H1 (cell line): ENCODE measurements around the gene PTDSS2. TPM values are rescaled to one million over a fixed set of nuclear protein-coding genes. Genes with fewer than 3 reads are reported as not detected.

ENCODE experiments used
- CTCF ChIA-PET: fragments of 300-600 bp; sonication (Branson Sonifier 250); formaldehyde crosslinking; loops from one replicate; lab custom pipeline; 2021; ENCODE audit not compliant: partially characterized antibody; lab: Charles Lee
- POLR2A ChIA-PET: fragments of 300-600 bp; sonication (Branson Sonifier 250); formaldehyde crosslinking; loops from one replicate; lab custom pipeline; 2021; ENCODE audit warnings: inconsistent platforms; ENCODE audit not compliant: partially characterized antibody; lab: Charles Lee
- DNase-seq, 2 experiments: peaks; one replicate each; pipeline versions ENCODE4 v3.0.0 to v3.0.0-alpha.2; 2010 to 2022; ENCODE audit warnings: low spot score in 2 of 2, low read depth in 1 of 2, mixed read lengths in 1 of 2
- FAIRE-seq: peaks from 2 replicates; lab custom pipeline; 2011; peaks lifted over from hg19 to GRCh38; lab: Jason Lieb, UNC
- H2AFZ ChIP-seq: 2 replicates; pipeline ENCODE4 v1.8.1; 2012; ENCODE audit warnings: low read length, inconsistent platforms
- H2AK5ac ChIP-seq: 2 replicates; pipeline ENCODE4 v1.6.1; 2013; ENCODE audit warnings: low read depth, low read length
- H2BK120ac ChIP-seq: replicated peaks from 2 replicates; pipeline ENCODE3; 2013; ENCODE audit warnings: low read depth, low read length, inconsistent platforms
- H2BK12ac ChIP-seq: 2 replicates; pipeline ENCODE4 v1.6.1; 2013; ENCODE audit warnings: low read depth, low read length
- H2BK15ac ChIP-seq: 2 replicates; pipeline ENCODE4 v1.6.1; 2013; ENCODE audit warnings: low read length
- H2BK20ac ChIP-seq: 2 replicates; pipeline ENCODE4 v1.6.1; 2013; ENCODE audit warnings: low read length
- H2BK5ac ChIP-seq: 2 replicates; pipeline ENCODE4 v1.6.1; 2013; ENCODE audit warnings: low read depth, low read length
- H3K14ac ChIP-seq: 2 replicates; pipeline ENCODE4 v1.6.1; 2013; ENCODE audit warnings: inconsistent platforms; ENCODE audit not compliant: insufficient read length
- H3K18ac ChIP-seq: 2 replicates; pipeline ENCODE4 v1.6.1; 2013; ENCODE audit warnings: low read length; ENCODE audit errors: extremely low read depth
- H3K23ac ChIP-seq: 2 replicates; pipeline ENCODE4 v1.6.1; 2013; ENCODE audit warnings: inconsistent platforms; ENCODE audit not compliant: insufficient read length
- H3K23me2 ChIP-seq: 2 replicates; pipeline ENCODE4 v1.6.1; 2013; ENCODE audit warnings: low read depth, low read length
- H3K27ac ChIP-seq: 2 replicates; pipeline ENCODE4 v1.6.1; 2011; ENCODE audit warnings: low read depth, low read length, inconsistent platforms
- H3K27me3 ChIP-seq, 4 experiments: replicated peaks in 1 of 4; 1 replicate in 1 of 4; 2 replicates in 3 of 4; pipeline versions ENCODE4 v1.6.1 to v1.8.1; 2011 to 2013; ENCODE audit warnings: low read length in 3 of 4, mild to moderate bottlenecking in 3 of 4, inconsistent platforms in 2 of 4, mixed read lengths in 2 of 4, moderate library complexity in 1 of 4; ENCODE audit not compliant: control insufficient read depth in 3 of 4, insufficient read depth in 3 of 4; ENCODE audit errors: extremely low read depth in 1 of 4
- H3K36me3 ChIP-seq, 4 experiments: 2 replicates each; pipeline versions ENCODE4 v1.6.1 to v1.8.1; 2011 to 2013; ENCODE audit warnings: mild to moderate bottlenecking in 4 of 4, low read length in 3 of 4, moderate library complexity in 2 of 4, control low read depth in 1 of 4, inconsistent platforms in 1 of 4; ENCODE audit not compliant: insufficient read depth in 4 of 4, control insufficient read depth in 2 of 4
- H3K4ac ChIP-seq: replicated peaks from 2 replicates; pipeline ENCODE3; 2013; ENCODE audit warnings: low read length, low read depth, mixed read lengths, inconsistent platforms; ENCODE audit not compliant: insufficient read length
- H3K4me1 ChIP-seq, 4 experiments: replicated peaks in 1 of 4; 1 replicate in 1 of 4; 2 replicates in 3 of 4; pipeline versions ENCODE4 v1.6.1 to v1.8.1; 2011 to 2013; ENCODE audit warnings: low read length in 3 of 4, inconsistent platforms in 2 of 4, mixed read lengths in 1 of 4; ENCODE audit not compliant: insufficient read depth in 4 of 4, control insufficient read depth in 3 of 4
- H3K4me2 ChIP-seq, 2 experiments: 2 replicates each; pipeline versions ENCODE4 v1.6.1 to v1.8.1; 2011 to 2013; ENCODE audit warnings: low read depth in 2 of 2, low read length in 2 of 2, control low read depth in 1 of 2, inconsistent platforms in 1 of 2, mild to moderate bottlenecking in 1 of 2; ENCODE audit not compliant: insufficient read depth in 1 of 2
- H3K4me3 ChIP-seq, 4 experiments: fragments of 200-600, 300-600 bp in 1 of 4; sonication (generic), shearing (Covaris generic), sonication (Bioruptor Twin) in 1 of 4; 2 replicates each; pipeline versions ENCODE4 v1.5.1 to v1.8.1; 2011 to 2016; ENCODE audit warnings: low read length in 4 of 4, low read depth in 3 of 4, control low read depth in 2 of 4, inconsistent platforms in 2 of 4, mild to moderate bottlenecking in 2 of 4, mixed read lengths in 1 of 4, moderate library complexity in 1 of 4; ENCODE audit not compliant: insufficient read depth in 2 of 4; ENCODE audit errors: extremely low read depth in 1 of 4
- H3K56ac ChIP-seq: replicated peaks from 2 replicates; pipeline ENCODE3; 2013; ENCODE audit warnings: low read depth, mild to moderate bottlenecking, mixed read lengths, low read length, inconsistent platforms; ENCODE audit not compliant: insufficient read length
- H3K79me1 ChIP-seq: 2 replicates; pipeline ENCODE4 v1.6.1; 2013; ENCODE audit warnings: low read depth, low read length, control low read depth
- H3K79me2 ChIP-seq, 2 experiments: 2 replicates each; pipeline versions ENCODE4 v1.6.1 to v1.8.1; 2012 to 2013; ENCODE audit warnings: low read length in 2 of 2, mild to moderate bottlenecking in 2 of 2, inconsistent platforms in 1 of 2; ENCODE audit not compliant: insufficient read depth in 2 of 2, control insufficient read depth in 1 of 2
- H3K9ac ChIP-seq, 4 experiments: replicated peaks in 1 of 4; 1 replicate in 1 of 4; 2 replicates in 3 of 4; pipeline versions ENCODE4 v1.6.1 to v1.8.1; 2011 to 2013; ENCODE audit warnings: low read depth in 3 of 4, low read length in 3 of 4, control low read depth in 2 of 4, mild to moderate bottlenecking in 2 of 4, moderate library complexity in 2 of 4, inconsistent platforms in 1 of 4; ENCODE audit errors: extremely low read depth in 1 of 4
- H3K9me3 ChIP-seq, 2 experiments: 2 replicates each; pipeline versions ENCODE4 v1.6.1 to v1.8.1; 2012 to 2013; ENCODE audit warnings: mild to moderate bottlenecking in 2 of 2, moderate library complexity in 2 of 2, control low read depth in 1 of 2, inconsistent platforms in 1 of 2, low read depth in 1 of 2, low read length in 1 of 2, mixed read lengths in 1 of 2; ENCODE audit not compliant: insufficient read depth in 2 of 2
- H4K20me1 ChIP-seq, 2 experiments: replicated peaks in 1 of 2; 2 replicates each; pipeline versions ENCODE3 to v1.8.1; 2011 to 2013; ENCODE audit warnings: inconsistent platforms in 2 of 2, low read length in 2 of 2, mild to moderate bottlenecking in 1 of 2; ENCODE audit not compliant: insufficient read depth in 2 of 2, control insufficient read depth in 1 of 2
- H4K5ac ChIP-seq: 2 replicates; pipeline ENCODE4 v1.6.1; 2013; ENCODE audit warnings: low read length, low read depth, mixed read lengths, inconsistent platforms; ENCODE audit not compliant: insufficient read length
- H4K8ac ChIP-seq: 2 replicates; pipeline ENCODE4 v1.8.0; 2013; ENCODE audit warnings: mild to moderate bottlenecking, moderate library complexity, low read length, inconsistent platforms; ENCODE audit not compliant: insufficient read depth; ENCODE audit errors: extremely low read depth
- H4K91ac ChIP-seq: replicated peaks from 2 replicates; pipeline ENCODE3; 2013; ENCODE audit warnings: low read length, mixed read lengths, inconsistent platforms; ENCODE audit not compliant: insufficient read length
- CEBPB ChIP-seq: IDR thresholded peaks from 2 replicates; pipeline ENCODE4 v1.6.1; 2012; ENCODE audit warnings: low read depth, low read length
- EP300 ChIP-seq, 2 experiments: IDR thresholded peaks; 1 replicate in 1 of 2; 2 replicates in 1 of 2; pipeline ENCODE4 v1.6.1; 2011 to 2012; ENCODE audit warnings: low read depth in 2 of 2, low read length in 2 of 2, mild to moderate bottlenecking in 2 of 2, borderline replicate concordance in 1 of 2, inconsistent platforms in 1 of 2, moderate library complexity in 1 of 2
- NRF1 ChIP-seq: IDR thresholded peaks from 2 replicates; pipeline ENCODE4 v1.6.1; 2011; ENCODE audit warnings: mild to moderate bottlenecking, low read depth, low read length, improper control_type of control experiment
- RXRA ChIP-seq: IDR thresholded peaks from 2 replicates; pipeline ENCODE4 v1.6.1; 2011; ENCODE audit warnings: low read depth, mild to moderate bottlenecking, low read length, moderate library complexity; ENCODE audit not compliant: insufficient read depth
- SP4 ChIP-seq: IDR thresholded peaks from 2 replicates; pipeline ENCODE4 v1.6.1; 2012; ENCODE audit warnings: low read length, inconsistent platforms
- SUZ12 ChIP-seq: fragments of 200-600 bp; sonication (generic); IDR thresholded peaks from 2 replicates; pipeline ENCODE4 v1.6.1; 2012; ENCODE audit warnings: mild to moderate bottlenecking, inconsistent platforms, low read length, moderate library complexity, mixed read lengths
- TBP ChIP-seq: IDR thresholded peaks from 2 replicates; pipeline ENCODE4 v1.6.1; 2011; ENCODE audit warnings: low read depth, low read length, improper control_type of control experiment
- WGBS, 2 experiments: shearing (Covaris generic) in 1 of 2; methylation state at CpG; one replicate each; pipeline versions ENCODE4 v1.1.6 to v1.1.7; 2013 to 2015; ENCODE audit warnings: low lambda C conversion rate in 2 of 2, mixed read lengths in 2 of 2, inconsistent platforms in 1 of 2, low coverage in 1 of 2, missing lambda C conversion rate in 1 of 2; ENCODE audit not compliant: insufficient replicate concordance in 2 of 2, insufficient coverage in 1 of 2, insufficient read length in 1 of 2; ENCODE audit errors: extremely low coverage in 1 of 2, missing lambda C conversion rate in 1 of 2; 5-methylcytosine and 5-hydroxymethylcytosine counted together
- polyA plus RNA-seq, 7 experiments: library from polyadenylated mRNA; depleted of rRNA in 3 of 7; stranded (reverse) in 5 of 7; unstranded in 2 of 7; fragments of >200 nt in 5 of 7; fragments of 200-250 nt in 2 of 7; gene quantifications; 1 replicate in 5 of 7; 2 replicates in 1 of 7; 4 replicates in 1 of 7; pipeline versions ENCODE4 v1.2.1 to v1.2.3, GENCODE V29; 2011 to 2013; ENCODE audit warnings: missing spikeins in 2 of 7, mixed read lengths in 2 of 7
- total RNA-seq: library from RNA; stranded (reverse); fragmentation: NEBNext Ultra II Directional; extraction: Animal tissue kit (Norgen Biotek cat#: 25700); gene quantifications from 2 replicates; pipeline ENCODE4 v1.2.1, GENCODE V29; 2021
- TF ChIP-seq, protein P1 (sequence below): IDR thresholded peaks from 2 replicates; pipeline ENCODE4 v1.6.1; 2012; ENCODE audit warnings: low read length, inconsistent platforms
- TF ChIP-seq, protein P2 (sequence below): IDR thresholded peaks from 2 replicates; pipeline ENCODE4 v1.6.1; 2011; ENCODE audit warnings: low read depth, mild to moderate bottlenecking, low read length; ENCODE audit not compliant: insufficient read depth

Gene PTDSS2
- total and polyA plus RNA-seq, 2 of the 8 experiments (the other 6 are each of a cell fraction or from before 2014, with no cell fraction given), result 48.7 to 68.2 TPM

- H2AFZ ChIP-seq, result no peak overlapping the region
- H2BK120ac ChIP-seq, result no peak overlapping the region
- H3K23me2 ChIP-seq, result no peaks in the 10 kb centered on the region
- no peaks in the 10 kb centered on the region for H3K4me1 ChIP-seq
- ChIA-PET CTCF (interaction anchor here (0.6 to 1.3 kb wide), 4 partner anchors 20 to 1125 kb away, joined by 3 to 8 read pairs (median 4); no protein-coding TSS in a partner anchor), POLR2A (interaction anchor here (0.7 to 1.6 kb wide), 10 partner anchors 9 to 94 kb away, joined by 3 read pairs; partner anchors contain the start of gene HRAS)
- H3K27me3 ChIP-seq, result no peaks in the 10 kb centered on the region
- FAIRE-seq (no peak), DNase-seq (no peak)
- H2BK12ac ChIP-seq, result no peak overlapping the region
- WGBS, 2 experiments, result 94% methylated on average over 21 of the region's 24 CpGs; no CpG with 5 or more reads in 1 of the 2 experiments
- no peak overlapping the region for H3K4me3 ChIP-seq
- no peak overlapping the region for H3K27ac ChIP-seq
- no peak overlapping the region for H2BK15ac ChIP-seq
- no peak overlapping the region for H4K5ac ChIP-seq
- no peak overlapping the region for H3K14ac ChIP-seq
- no peak overlapping the region; the same call in 1 of the 2 replicates for H4K8ac ChIP-seq
- no peak overlapping the region for H4K91ac ChIP-seq
- H3K23ac ChIP-seq, result no peak overlapping the region
- no peak overlapping the region for H3K9ac ChIP-seq
- H3K56ac ChIP-seq, result no peak overlapping the region
- H3K79me2 ChIP-seq, result 0 out of 4 replicates have a peak, but pooled peaks cover 0 to 2% of the 10 kb centered on the region in 2 experiments
- H3K4ac ChIP-seq, result no peak overlapping the region
- no peak overlapping the region for H2BK5ac ChIP-seq
- H4K20me1 ChIP-seq, result peaks cover 2 to 14% of the 10 kb centered on the region in 2 experiments
- H3K9me3 ChIP-seq, result peaks cover 11 to 19% of the 10 kb centered on the region in 2 experiments; a peak in 3 of 4 replicates
- no peak overlapping the region for H2AK5ac ChIP-seq
- no peak overlapping the region for H2BK20ac ChIP-seq
- no peak overlapping the region for H3K4me2 ChIP-seq
- H3K18ac ChIP-seq, result no peak overlapping the region
- peaks cover 17 to 50% (median 31%) of the 10 kb centered on the region in 4 experiments; a peak in 7 of 8 replicates for H3K36me3 ChIP-seq
- H3K79me1 ChIP-seq, result no peaks in the 10 kb centered on the region; the same call in none of the 2 replicates
- TF ChIP-seq, protein P1, sequence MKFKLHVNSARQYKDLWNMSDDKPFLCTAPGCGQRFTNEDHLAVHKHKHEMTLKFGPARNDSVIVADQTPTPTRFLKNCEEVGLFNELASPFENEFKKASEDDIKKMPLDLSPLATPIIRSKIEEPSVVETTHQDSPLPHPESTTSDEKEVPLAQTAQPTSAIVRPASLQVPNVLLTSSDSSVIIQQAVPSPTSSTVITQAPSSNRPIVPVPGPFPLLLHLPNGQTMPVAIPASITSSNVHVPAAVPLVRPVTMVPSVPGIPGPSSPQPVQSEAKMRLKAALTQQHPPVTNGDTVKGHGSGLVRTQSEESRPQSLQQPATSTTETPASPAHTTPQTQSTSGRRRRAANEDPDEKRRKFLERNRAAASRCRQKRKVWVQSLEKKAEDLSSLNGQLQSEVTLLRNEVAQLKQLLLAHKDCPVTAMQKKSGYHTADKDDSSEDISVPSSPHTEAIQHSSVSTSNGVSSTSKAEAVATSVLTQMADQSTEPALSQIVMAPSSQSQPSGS, result no peak
- TF ChIP-seq SUZ12 (no peak), NRF1 (no peak), CEBPB (no peak), RXRA (no peak), EP300 (IDR thresholded peaks at IDR 0.05; ENCODE audit: borderline replicate concordance in 1 of 2, low read depth in 2 of 2, low read length in 2 of 2) (no peak), SP4 (no peak), TBP (no peak)
- TF ChIP-seq, protein P2, sequence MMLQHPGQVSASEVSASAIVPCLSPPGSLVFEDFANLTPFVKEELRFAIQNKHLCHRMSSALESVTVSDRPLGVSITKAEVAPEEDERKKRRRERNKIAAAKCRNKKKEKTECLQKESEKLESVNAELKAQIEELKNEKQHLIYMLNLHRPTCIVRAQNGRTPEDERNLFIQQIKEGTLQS, result no peak
Observed at GRCh38 chr11:499201-500076, 49.4 kb downstream of the PTDSS2 start.
